Hematopoietic multipotent progenitor cell treated with erythropoietin and hydrocortisone succinate and interleukin-3 and kit ligand, for 8 days (in vitro differentiated cells): Measurements from ENCODE around the gene CUBN.
"Not testable (repeated sequence)": the region's sequence is repeated elsewhere in the genome, so short reads cannot be mapped to it uniquely, and the experiment has no call there.

Experiments
- DNase-seq: peaks from one replicate; pipeline ENCODE4 v3.0.0-alpha.2; 2015

Gene CUBN

GRCh38 chr10:17140386-17140761 lies 10.8 kb upstream of the CUBN start:
- DNase-seq: no peak

GRCh38 chr10:17138460-17139042 lies 8.9 kb upstream of the CUBN start:
- DNase-seq: no peak

GRCh38 chr10:17134737-17135260 lies 5.2 kb upstream of the CUBN start:
- no peak for DNase-seq

GRCh38 chr10:17134282-17134681 lies 4.7 kb upstream of the CUBN start:
- no peak for DNase-seq

GRCh38 chr10:17128261-17128660 lies 1.4 kb downstream of the CUBN start:
- no peak for DNase-seq

- no peak for DNase-seq
Measured at GRCh38 chr10:17126327-17126726, 3.3 kb downstream of the CUBN start.

- no peak for DNase-seq
Measured at GRCh38 chr10:17125206-17125893, 4.3 kb downstream of the CUBN start.

- DNase-seq: no peak
Measured at GRCh38 chr10:17123961-17124360, 5.7 kb downstream of the CUBN start.

- no peak for DNase-seq
Measured at GRCh38 chr10:17122726-17123661, 6.6 kb downstream of the CUBN start.

GRCh38 chr10:17122052-17122451 lies 7.6 kb downstream of the CUBN start:
- DNase-seq: no peak

GRCh38 chr10:17120694-17121093 lies 8.9 kb downstream of the CUBN start:
- no peak for DNase-seq

GRCh38 chr10:17119845-17120244 lies 9.8 kb downstream of the CUBN start:
- DNase-seq: no peak

- DNase-seq: no peak
Measured at GRCh38 chr10:17116193-17116592, 13.4 kb downstream of the CUBN start.

GRCh38 chr10:17115683-17116082 lies 13.9 kb downstream of the CUBN start:
- no peak for DNase-seq

GRCh38 chr10:17114878-17115444 lies 14.7 kb downstream of the CUBN start:
- DNase-seq: not testable (repeated sequence)

GRCh38 chr10:17113889-17114540 lies 15.6 kb downstream of the CUBN start:
- DNase-seq: no peak

GRCh38 chr10:17113346-17113745 lies 16.3 kb downstream of the CUBN start:
- DNase-seq: no peak

GRCh38 chr10:17112566-17112965 lies 17.0 kb downstream of the CUBN start:
- no peak for DNase-seq

- DNase-seq: no peak
Measured at GRCh38 chr10:17109475-17110207, 20.0 kb downstream of the CUBN start.

- no peak for DNase-seq
Measured at GRCh38 chr10:17109046-17109445, 20.6 kb downstream of the CUBN start.

- no peak for DNase-seq
Measured at GRCh38 chr10:17106991-17107390, 22.6 kb downstream of the CUBN start.

- DNase-seq: no peak
Measured at GRCh38 chr10:17101910-17102266, 27.7 kb downstream of the CUBN start.
